ENCODE results near the gene ZNF792. TPM values are rescaled to one million over a fixed set of nuclear protein-coding genes. Genes with fewer than 3 reads are reported as not detected.
"Not testable (repeated sequence)": the region's sequence is repeated elsewhere in the genome, so short reads cannot be mapped to it uniquely, and the experiment has no call there.

ZNF792 gene
- total RNA-seq, 1 experiment from 2014 or later = 15.4 TPM

DNA sequence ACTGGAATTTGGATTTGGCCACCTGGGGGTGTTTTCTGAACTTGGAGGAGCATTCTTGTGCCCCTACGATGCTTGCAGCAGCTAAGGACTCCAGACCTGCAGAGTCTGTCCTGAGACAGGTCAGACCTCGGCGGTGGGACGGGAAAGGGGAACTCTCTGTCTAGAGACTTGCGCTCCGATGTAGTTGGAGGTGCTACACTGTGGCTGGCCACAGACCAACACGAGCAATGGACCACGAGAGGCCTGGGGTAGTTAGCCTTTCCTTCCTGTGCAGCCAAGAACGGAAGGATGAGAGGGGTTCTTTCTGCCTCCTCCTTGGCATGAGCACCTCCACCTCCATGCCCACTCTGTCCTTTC lies 30.2 kb upstream of the ZNF792 start:
- no peak overlapping the region for H3K27ac ChIP-seq (ENCODE audit: low read depth, low read length, poor library complexity, severe bottlenecking)
- CTCF ChIA-PET = no interaction called here
- intact Hi-C loops (cut with micrococcal nuclease; ENCODE audit: unreplicated experiment) = no loop called here

DNA sequence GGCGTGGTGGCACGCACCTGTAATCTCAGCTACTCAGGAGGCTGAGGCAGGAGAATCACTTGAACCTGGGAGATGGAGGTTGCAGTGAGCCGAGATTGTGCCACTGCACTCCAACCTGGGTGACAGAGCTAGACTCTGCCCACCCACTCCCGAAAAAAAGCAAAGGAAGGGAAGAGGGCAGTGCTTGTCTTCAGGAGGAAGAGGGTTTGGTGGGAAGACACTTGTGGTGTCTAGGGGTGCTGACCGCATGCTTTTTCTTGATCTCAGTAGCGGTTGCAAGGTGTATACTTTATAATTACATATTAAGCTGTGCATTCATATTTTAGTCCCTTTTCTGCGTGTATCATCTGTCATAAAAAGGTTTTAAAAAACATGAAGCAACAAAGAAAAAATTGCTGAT lies 28.6 kb upstream of the ZNF792 start:
- CTCF ChIA-PET; POLR2A ChIA-PET (ENCODE audit: low non-redundant PET); intact Hi-C loops (cut with micrococcal nuclease; ENCODE audit: unreplicated experiment); H3K27me3 ChIP-seq (replicated peaks; ENCODE audit: insufficient read depth, low read depth, low read length, poor library complexity); H3K4me1 ChIP-seq (ENCODE audit: insufficient read depth, low read length, poor library complexity, severe bottlenecking); DNase-seq (ENCODE audit: low spot score); H3K27ac ChIP-seq (ENCODE audit: low read depth, low read length, poor library complexity, severe bottlenecking); H3K9me3 ChIP-seq (ENCODE audit: low read depth, low read length, poor library complexity, severe bottlenecking); H3K36me3 ChIP-seq (ENCODE audit: insufficient read depth, low read length, poor library complexity, severe bottlenecking); H3K4me3 ChIP-seq (ENCODE audit: low read depth, low read length, poor library complexity, severe bottlenecking); BruUV-seq (replicated peaks): not testable (repeated sequence)

More for the DNA sequence above, 30.2 kb upstream of the ZNF792 start:
- Histone ChIP-seq H3K36me3 (ENCODE audit: insufficient read depth, low read length, poor library complexity, severe bottlenecking) (no peaks in the 10 kb centered on the region), H3K4me1 (ENCODE audit: insufficient read depth, low read length, poor library complexity, severe bottlenecking) (peaks cover 2% of the 10 kb centered on the region), H3K9me3 (ENCODE audit: low read depth, low read length, poor library complexity, severe bottlenecking) (no peaks in the 10 kb centered on the region), H3K4me3 (ENCODE audit: low read depth, low read length, poor library complexity, severe bottlenecking) (no peak overlapping the region), H3K27me3 (replicated peaks; ENCODE audit: insufficient read depth, low read depth, low read length, poor library complexity) (no peaks in the 10 kb centered on the region)
- DNase-seq (ENCODE audit: low spot score) = no peak
- no peak for TF ChIP-seq EZH2 (IDR thresholded peaks at IDR 0.05; ENCODE audit: borderline replicate concordance, low read depth, low read length, poor library complexity, severe bottlenecking)
- TF ChIP-seq, protein P1, sequence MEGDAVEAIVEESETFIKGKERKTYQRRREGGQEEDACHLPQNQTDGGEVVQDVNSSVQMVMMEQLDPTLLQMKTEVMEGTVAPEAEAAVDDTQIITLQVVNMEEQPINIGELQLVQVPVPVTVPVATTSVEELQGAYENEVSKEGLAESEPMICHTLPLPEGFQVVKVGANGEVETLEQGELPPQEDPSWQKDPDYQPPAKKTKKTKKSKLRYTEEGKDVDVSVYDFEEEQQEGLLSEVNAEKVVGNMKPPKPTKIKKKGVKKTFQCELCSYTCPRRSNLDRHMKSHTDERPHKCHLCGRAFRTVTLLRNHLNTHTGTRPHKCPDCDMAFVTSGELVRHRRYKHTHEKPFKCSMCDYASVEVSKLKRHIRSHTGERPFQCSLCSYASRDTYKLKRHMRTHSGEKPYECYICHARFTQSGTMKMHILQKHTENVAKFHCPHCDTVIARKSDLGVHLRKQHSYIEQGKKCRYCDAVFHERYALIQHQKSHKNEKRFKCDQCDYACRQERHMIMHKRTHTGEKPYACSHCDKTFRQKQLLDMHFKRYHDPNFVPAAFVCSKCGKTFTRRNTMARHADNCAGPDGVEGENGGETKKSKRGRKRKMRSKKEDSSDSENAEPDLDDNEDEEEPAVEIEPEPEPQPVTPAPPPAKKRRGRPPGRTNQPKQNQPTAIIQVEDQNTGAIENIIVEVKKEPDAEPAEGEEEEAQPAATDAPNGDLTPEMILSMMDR (conservative IDR thresholded peaks at IDR 0.05; ENCODE audit: low read depth, low read length) = no peak
- POLR2A ChIA-PET (ENCODE audit: low non-redundant PET) = no interaction called here
- BruUV-seq (replicated peaks) = no TSS peak

DNA sequence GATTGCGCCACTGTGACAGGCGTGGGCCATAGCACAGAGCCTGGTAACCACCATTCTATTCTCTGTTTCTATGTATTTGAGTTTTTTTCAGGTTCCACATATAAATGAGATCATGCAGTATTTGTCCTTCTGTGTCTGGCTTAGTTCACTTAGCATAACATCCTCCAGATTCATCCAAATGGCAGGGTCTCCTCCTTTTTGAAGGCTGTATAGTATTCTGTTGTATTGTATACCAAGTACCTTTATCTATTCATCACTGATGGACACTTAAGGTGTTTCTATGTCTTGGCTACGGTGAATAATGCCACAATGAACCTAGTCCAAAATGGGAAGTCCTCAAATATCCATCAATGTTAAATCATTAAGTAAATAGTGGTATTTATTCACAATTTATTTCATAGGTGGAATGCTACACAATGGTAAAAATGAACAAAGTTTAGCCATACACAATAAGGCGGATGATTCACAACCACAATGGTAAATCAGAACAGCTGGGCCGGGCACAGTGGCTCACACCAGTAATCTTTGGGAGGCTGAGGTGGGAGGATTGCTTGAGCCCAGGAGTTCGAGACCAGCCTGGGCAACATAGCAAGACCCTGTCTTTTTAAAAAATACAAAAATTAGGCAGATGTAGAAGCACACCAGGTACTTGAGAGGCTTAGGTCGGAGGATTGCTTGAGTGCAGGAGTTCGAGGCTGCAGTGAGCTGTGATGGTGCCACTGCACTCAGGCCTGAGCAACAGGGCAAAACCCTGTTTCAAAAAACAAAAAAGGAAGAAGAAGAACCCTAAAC lies 27.7 kb upstream of the ZNF792 start:
- H3K4me3 ChIP-seq (ENCODE audit: low read depth, low read length, poor library complexity, severe bottlenecking) = no peak overlapping the region
- ChIA-PET CTCF (no interaction called here), POLR2A (ENCODE audit: low non-redundant PET) (no interaction called here)
- no peaks in the 10 kb centered on the region for H3K36me3 ChIP-seq (ENCODE audit: insufficient read depth, low read length, poor library complexity, severe bottlenecking)
- no peak for TF ChIP-seq EZH2 (IDR thresholded peaks at IDR 0.05; ENCODE audit: borderline replicate concordance, low read depth, low read length, poor library complexity, severe bottlenecking)
- TF ChIP-seq, protein P1 (conservative IDR thresholded peaks at IDR 0.05; ENCODE audit: low read depth, low read length) = no peak
- BruUV-seq (replicated peaks) = no TSS peak
- intact Hi-C loops (cut with micrococcal nuclease; ENCODE audit: unreplicated experiment) = no loop called here
- no peak for DNase-seq (ENCODE audit: low spot score)
- H3K4me1 ChIP-seq (ENCODE audit: insufficient read depth, low read length, poor library complexity, severe bottlenecking) = no peaks in the 10 kb centered on the region
- H3K9me3 ChIP-seq (ENCODE audit: low read depth, low read length, poor library complexity, severe bottlenecking) = no peaks in the 10 kb centered on the region
- no peaks in the 10 kb centered on the region for H3K27me3 ChIP-seq (replicated peaks; ENCODE audit: insufficient read depth, low read depth, low read length, poor library complexity)
- H3K27ac ChIP-seq (ENCODE audit: low read depth, low read length, poor library complexity, severe bottlenecking) = no peak overlapping the region

DNA sequence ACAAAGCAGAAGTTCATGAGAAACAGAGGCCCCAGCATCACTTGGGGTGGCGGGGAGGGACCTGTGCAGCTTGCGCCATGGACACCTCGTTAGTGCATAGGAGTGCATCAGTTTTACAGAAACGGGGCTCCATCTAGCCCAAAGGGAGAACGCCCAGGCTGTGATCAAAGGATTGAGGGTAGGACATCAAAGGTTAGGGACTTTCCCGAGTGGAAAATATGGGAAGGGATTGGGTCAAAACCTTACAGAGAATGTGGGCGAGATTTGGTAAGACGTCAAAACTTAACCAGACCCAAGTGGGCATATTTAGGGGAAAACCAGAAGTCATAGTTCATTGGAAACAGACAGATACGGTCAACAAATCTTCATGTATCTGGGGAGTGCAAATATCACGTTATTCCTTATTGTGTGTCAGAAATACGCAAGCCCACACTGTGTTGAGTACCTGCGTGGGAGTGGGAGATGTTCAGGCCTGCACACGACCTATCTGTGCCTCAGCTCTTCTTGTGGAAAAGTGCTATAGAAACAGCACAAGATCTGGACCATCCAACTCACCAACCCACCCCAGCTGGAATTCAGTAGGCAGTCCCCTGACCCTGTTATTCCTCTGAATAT lies 26.7 kb upstream of the ZNF792 start:
- ChIA-PET POLR2A (ENCODE audit: low non-redundant PET) (no interaction called here), CTCF (no interaction called here)
- DNase-seq (ENCODE audit: low spot score) = no peak
- H3K4me3 ChIP-seq (ENCODE audit: low read depth, low read length, poor library complexity, severe bottlenecking) = no peak overlapping the region
- peaks cover 2% of the 10 kb centered on the region for H3K4me1 ChIP-seq (ENCODE audit: insufficient read depth, low read length, poor library complexity, severe bottlenecking)
- no peaks in the 10 kb centered on the region for H3K27me3 ChIP-seq (replicated peaks; ENCODE audit: insufficient read depth, low read depth, low read length, poor library complexity)
- no peaks in the 10 kb centered on the region for H3K9me3 ChIP-seq (ENCODE audit: low read depth, low read length, poor library complexity, severe bottlenecking)
- no peak for TF ChIP-seq EZH2 (IDR thresholded peaks at IDR 0.05; ENCODE audit: borderline replicate concordance, low read depth, low read length, poor library complexity, severe bottlenecking)
- TF ChIP-seq, protein P1 (conservative IDR thresholded peaks at IDR 0.05; ENCODE audit: low read depth, low read length) = no peak
- BruUV-seq (replicated peaks) = no TSS peak
- H3K27ac ChIP-seq (ENCODE audit: low read depth, low read length, poor library complexity, severe bottlenecking) = no peak overlapping the region
- intact Hi-C loops (cut with micrococcal nuclease; ENCODE audit: unreplicated experiment) = no loop called here
- no peaks in the 10 kb centered on the region for H3K36me3 ChIP-seq (ENCODE audit: insufficient read depth, low read length, poor library complexity, severe bottlenecking)

All from A673 (cell line).